D721Med (cell line): ENCODE data around the gene TBX2.

Experiments
- DNase-seq: peaks from one replicate; pipeline ENCODE4 v3.0.0; 2011; ENCODE audit warnings: low spot score; ENCODE audit not compliant: insufficient read length
- FAIRE-seq: peaks from 2 replicates; lab custom pipeline; 2011; peaks lifted over from hg19 to GRCh38; lab: Jason Lieb, UNC
- TF ChIP-seq, protein P1 (sequence below): IDR thresholded peaks from 2 replicates; pipeline ENCODE4 v1.5.1; 2012; ENCODE audit warnings: mild to moderate bottlenecking, control low read depth; ENCODE audit not compliant: insufficient read depth; ENCODE audit errors: missing control alignments

The TBX2 gene

DNA sequence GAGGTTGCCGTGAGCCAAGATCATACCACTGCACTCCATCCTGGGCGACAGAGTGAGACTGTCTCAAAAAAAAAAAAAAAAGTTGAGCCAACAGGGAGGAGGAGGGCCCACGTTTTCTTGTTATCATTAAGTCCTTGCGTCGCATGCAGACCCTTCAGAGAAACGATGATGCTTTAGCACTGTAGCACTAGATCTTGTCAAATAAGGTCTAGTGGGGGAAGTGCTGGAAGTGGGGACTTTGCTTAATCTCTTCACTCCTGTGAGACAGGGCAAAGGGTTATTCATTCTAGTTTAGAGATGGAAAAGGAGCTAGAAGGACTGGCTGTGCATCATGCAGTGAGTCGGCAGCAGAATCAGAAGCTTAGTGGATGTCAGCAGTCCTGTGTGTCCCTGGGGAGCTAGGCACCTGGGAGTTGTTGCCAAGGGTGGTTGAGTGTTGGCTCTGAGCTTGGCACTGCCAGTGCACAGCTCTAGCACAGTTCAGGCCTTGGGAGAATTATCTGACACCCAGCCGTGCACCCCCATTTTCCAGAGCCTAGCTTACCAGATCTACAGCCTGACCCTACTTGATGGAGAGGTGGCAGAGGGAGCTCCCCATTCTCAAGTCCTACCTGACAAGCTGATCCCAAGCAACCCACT, 33.4 kb upstream of the TBX2 start:
- TF ChIP-seq, protein P1, sequence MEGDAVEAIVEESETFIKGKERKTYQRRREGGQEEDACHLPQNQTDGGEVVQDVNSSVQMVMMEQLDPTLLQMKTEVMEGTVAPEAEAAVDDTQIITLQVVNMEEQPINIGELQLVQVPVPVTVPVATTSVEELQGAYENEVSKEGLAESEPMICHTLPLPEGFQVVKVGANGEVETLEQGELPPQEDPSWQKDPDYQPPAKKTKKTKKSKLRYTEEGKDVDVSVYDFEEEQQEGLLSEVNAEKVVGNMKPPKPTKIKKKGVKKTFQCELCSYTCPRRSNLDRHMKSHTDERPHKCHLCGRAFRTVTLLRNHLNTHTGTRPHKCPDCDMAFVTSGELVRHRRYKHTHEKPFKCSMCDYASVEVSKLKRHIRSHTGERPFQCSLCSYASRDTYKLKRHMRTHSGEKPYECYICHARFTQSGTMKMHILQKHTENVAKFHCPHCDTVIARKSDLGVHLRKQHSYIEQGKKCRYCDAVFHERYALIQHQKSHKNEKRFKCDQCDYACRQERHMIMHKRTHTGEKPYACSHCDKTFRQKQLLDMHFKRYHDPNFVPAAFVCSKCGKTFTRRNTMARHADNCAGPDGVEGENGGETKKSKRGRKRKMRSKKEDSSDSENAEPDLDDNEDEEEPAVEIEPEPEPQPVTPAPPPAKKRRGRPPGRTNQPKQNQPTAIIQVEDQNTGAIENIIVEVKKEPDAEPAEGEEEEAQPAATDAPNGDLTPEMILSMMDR: no peak
- no peak for DNase-seq
- FAIRE-seq: no peak

DNA sequence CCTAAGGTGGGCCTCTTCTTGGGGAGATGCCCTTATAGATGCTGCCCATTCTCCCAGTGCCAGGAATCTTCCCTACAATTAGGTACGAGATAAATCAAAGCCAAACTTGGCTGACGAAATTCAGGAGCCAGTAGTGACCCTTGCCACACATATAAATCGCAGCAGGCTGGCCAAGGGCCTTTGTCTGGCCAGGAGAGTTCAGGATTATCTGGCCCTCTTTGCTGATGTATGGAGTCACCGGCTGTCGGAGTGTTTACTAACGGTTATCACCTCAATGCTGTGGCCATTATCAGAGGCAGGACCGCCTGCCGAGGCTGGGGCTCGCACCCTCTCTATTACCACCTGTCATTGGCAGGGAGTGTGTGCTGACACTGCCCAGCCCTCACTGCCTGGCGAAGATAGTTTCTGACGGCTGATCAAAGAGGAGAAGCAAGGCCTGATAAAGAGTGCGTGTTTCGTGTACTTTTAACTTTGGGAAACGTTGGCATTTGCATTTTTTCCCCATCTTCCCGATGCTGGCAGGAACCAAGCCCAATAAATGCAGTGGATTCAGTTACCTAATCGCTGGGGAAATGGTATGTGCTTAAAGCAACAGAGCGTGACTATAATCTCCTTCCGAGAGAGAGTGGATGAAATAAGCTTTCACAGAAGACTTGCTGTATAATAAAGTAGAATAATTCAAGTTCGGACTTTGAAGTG, 32.8 kb upstream of the TBX2 start:
- FAIRE-seq (no peak), DNase-seq (no peak)
- TF ChIP-seq, protein P1: no peak

DNA sequence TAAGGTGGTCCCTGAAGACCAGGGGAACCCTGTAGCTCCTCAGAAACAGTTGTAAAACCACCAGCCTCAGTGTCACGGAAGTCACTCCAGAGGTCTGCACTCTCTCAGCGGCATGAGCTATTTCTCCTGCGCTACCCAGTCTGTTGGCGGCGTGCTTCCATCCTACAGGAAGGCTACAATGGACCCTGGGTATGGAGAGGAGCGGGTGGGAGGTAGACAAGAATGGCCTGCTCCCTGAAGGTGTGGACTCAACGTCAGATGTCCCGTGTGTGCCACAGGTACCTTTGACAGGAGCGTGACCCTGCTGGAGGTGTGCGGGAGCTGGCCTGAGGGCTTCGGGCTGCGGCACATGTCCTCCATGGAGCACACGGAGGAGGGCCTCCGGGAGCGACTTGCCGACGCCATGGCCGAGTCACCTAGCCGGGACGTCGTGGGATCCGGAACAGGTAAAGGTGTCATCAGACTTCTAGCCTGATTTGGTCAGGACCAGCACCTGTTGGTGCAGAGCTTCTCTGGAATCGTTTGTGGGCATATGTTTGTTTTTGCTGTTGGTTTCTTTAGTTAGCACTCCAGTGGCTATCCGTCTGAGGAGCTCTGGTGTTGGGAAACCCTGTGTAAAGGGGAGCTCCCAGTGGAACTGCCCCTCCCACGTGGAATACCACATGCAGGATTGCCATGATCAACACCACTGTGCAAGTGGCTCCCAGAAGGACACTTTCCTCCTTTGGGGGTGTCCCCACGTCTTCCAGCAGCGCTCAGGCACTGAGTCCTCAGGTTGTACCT, 31.4 kb upstream of the TBX2 start:
- no peak for DNase-seq
- TF ChIP-seq, protein P1: no peak
- FAIRE-seq: no peak

- no peak for FAIRE-seq
- TF ChIP-seq, protein P1: no peak
- no peak for DNase-seq
These were observed 30.7 kb upstream of the TBX2 start for GRCh38 chr17:61368832-61369450.

GRCh38 chr17:61369751-61370150, 29.9 kb upstream of the TBX2 start:
- TF ChIP-seq, protein P1: no peak
- DNase-seq (no peak), FAIRE-seq (no peak)

DNA sequence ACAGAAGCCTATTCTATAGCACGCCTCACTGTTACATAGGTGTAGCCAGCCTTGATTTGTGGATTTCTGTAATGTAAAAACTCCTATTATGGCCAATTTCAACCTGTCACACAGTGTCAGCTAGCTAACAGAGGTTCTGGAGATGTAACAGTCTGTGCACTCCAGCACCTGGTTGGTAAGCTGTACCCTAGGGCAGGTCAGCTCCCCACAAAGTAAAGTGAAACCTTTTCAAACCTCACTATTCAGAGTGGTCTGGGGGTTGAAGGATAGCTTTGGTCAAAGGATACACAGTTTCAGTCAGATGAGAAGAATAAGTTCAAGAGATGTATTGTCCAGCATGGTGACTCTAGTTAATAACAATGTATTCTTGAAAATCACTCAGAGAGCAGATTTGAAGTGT, 28.5 kb upstream of the TBX2 start:
- TF ChIP-seq, protein P1: no peak
- FAIRE-seq (no peak), DNase-seq (no peak)
